Posterior vena cava (tissue), 2 donors: ENCODE results near the gene C19orf18. TPM values are rescaled to one million over a fixed set of nuclear protein-coding genes. Genes with fewer than 3 reads are reported as not detected.
A peak's percentile ranks its signal among the peaks of the same experiment; 100 is the strongest.
"Not testable (repeated sequence)": the region's sequence is repeated elsewhere in the genome, so short reads cannot be mapped to it uniquely, and the experiment has no call there.

Experiments
- DNase-seq: peaks from one replicate; pipeline ENCODE4 v3.0.0-alpha.2; 2020; ENCODE audit warnings: low spot score
- intact Hi-C, 2 donors: fragments of 100-400 bp; cut with DNase I; formaldehyde crosslinking; loops; one replicate each; pipeline versions ENCODE4 v1.14.1 to v1.14.2; 2022 to 2023
- total RNA-seq, 2 donors: library from RNA; stranded (reverse); fragmentation: NEBNext Ultra II Directional; extraction: Animal tissue kit (Norgen Biotek cat#: 25700); gene quantifications; one replicate each; pipeline ENCODE4 v1.2.1, GENCODE V29; 2021
- donor health status: DM: yes; HTN: yes; CAD: no.
- donor health status: DM: yes; HTN: yes; CAD: no.

C19orf18 gene
- total RNA-seq, 2 donors from 2014 or later = 0.74 to 1.0 TPM

DNA sequence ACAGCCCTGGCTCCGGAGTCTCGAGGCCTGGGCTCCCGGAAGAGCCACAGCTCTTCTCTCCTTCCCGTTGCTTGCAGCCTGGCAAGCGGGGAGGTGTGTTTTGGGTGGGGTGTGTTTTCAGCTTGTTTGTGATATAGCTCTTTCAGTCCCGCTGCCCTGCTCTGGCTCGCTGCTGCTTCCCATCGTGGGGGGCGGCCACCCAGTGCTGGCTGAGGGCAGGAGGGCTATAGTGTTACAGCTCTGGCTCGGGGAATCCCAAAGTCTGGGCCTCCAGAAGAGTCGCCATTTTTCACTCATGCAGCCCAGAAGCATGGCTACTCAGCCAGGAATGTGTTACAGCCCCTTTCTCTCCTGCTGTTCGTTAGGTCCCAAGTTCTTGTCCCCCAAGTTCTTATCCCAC, 24.6 kb downstream of the C19orf18 start:
- intact Hi-C loops = no loop called here
- no peak for DNase-seq

DNA sequence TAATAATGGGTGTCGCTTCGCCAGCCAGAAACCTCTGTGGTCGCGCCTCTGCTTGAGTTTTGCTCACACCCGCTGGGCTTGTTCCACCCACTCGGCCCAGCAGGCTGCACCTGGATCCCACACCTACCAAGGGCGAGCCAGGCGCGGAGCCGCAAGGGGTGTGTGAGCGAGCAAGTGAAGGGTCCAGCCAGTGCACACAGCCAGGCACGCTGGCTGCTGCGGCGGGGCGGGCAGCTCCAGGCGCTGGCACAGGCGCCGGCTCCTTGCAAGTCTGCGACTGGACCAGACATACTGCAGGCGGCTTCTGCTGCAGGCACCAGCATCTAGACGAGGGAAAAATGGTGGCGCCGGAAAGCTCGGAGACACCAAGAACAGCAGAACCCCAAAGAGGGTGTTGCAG, 25.0 kb downstream of the C19orf18 start:
- intact Hi-C loops = no loop called here
- no peak for DNase-seq

GRCh38 chr19:57947419-57948134, 26.8 kb downstream of the C19orf18 start, which contains the start of gene ZNF256:
ZNF256 (minus strand) TSS chr19:57947706; CDS start chr19:57947474, 232 bp downstream.
- intact Hi-C loops = no loop called here
- peak; percentile 98 for DNase-seq

- no peak for DNase-seq
- intact Hi-C loops = no loop called here
Measured at GRCh38 chr19:57947088-57947418, 27.3 kb downstream of the C19orf18 start.

GRCh38 chr19:57946316-57946715, 28.0 kb downstream of the C19orf18 start:
- no peak for DNase-seq
- intact Hi-C loops = no loop called here

- intact Hi-C loops = no loop called here
- no peak for DNase-seq
Measured at GRCh38 chr19:57941593-57941992, 32.7 kb downstream of the C19orf18 start.

- no peak for DNase-seq
- intact Hi-C loops = no loop called here
Measured at GRCh38 chr19:57935731-57936130, 38.6 kb downstream of the C19orf18 start.

DNA sequence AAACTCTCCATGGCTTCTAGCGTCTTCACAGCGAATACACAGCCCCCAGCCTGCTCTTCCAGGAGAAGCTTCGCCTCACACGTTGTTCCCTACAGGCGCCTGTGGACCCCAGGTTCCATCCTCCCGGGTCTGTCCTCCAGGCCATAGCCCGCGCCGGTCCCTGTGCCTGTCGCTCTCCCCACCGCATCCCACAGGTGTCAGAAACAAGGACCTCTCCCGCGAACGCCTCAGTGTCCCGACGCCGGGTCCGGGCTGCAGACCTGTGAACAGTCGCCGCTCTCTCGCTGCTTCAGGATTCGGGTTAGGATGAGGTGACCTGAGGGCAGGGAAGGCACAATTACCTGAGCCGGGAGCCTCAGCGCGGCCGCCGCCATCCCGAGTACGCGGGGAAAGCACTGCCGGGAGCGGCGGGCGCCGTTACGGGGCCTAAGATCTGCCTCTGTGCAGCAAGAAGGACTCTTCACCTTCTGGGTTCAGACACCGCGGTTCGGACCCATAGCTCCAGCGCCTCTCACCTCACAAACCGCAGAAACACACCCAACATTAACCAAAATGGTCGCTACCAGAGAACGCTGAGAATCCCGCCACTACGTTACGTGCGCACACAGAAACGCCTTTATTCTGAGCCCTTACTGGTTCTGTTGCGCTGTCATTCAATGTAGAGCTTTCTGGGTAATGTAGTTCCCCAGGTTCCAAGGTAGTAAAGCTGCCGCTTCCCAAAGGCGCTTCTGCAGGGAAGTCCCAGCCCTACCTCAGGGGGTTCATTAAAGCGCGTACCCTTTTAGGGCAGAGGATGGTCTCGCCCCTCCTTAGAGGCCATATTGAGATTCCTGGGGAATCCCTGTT, 39.3 kb downstream of the C19orf18 start, which contains the start of gene ZNF418:
Gene ZNF418 (minus strand): TSS at position 583 of the 846 bp plus-strand sequence. CDS start 1,580 bp downstream, outside the sequence.
- DNase-seq = peak; percentile 83
- intact Hi-C loops = no loop called here

GRCh38 chr19:57927587-57927986, 46.7 kb downstream of the C19orf18 start:
- no peak for DNase-seq
- intact Hi-C loops = no loop called here

DNA sequence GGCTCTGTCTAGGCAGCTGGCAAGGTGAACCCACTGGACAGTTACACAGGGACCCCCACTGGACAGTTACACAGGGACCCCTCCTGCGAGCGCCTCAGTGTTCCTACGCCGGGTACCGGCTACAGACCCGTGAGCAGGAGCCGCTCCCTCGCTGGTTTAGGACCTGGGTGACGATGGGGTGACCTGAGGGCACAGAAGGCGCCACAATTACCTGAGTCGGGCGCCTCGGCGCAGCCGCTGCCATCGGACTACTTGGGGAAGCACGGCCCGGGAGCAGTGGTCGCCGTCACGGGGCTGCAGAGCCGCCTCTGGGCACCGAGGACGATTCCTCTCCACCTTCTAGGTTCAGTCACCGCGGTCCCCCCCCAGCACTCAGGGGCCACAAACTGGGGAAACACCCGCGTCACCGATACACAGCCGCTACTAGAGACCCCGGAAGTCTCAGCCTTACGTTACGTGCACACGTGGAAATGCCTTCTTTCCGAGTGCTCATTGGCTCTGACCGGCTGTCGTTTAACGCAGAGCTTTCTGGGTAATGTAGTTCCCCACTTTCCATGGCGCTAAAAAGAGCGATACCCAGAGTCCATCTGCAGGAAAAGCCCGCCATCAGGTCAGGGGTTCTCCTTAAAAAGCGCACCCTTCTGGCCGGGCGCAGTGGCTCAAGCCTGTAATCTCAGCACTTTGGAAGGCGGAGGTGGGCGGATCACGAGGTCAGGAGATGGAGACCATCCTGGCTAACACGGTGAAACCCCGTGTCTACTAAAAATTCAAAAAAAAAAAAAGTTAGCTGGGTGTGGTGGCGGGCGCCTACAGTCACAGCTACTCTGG, 58.0 kb downstream of the C19orf18 start, which contains the start of gene ZNF417:
Gene ZNF417 (minus strand): TSS at position 425 of the 828 bp plus-strand sequence. CDS start 181 bp downstream, at position 244.
- intact Hi-C loops = not testable (repeated sequence)
- DNase-seq = peak; percentile 93

DNA sequence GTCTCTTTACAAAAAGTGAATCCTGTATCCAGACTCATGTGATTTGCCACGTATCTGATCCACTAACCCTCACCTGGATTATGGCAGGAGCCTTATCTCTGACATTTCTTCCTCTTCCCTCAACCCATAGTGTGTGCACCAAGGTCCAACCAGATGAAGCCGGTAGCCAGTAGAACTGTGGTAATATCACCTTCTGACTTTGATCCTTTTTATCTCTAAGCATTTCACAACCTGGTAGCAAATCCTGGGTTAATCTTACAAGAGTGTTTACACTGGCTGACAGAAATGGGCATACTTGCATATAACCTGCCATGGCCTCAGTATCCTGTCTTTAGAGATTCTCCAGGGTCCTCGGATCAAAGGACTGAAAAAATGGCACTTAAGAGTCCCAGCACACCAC, 59.8 kb downstream of the C19orf18 start:
- no peak for DNase-seq
- intact Hi-C loops = no loop called here

Other genes starting within 250 kb of the C19orf18 start
- 1 to 10 TPM; 5.5 to 6.5 TPM for gene ZNF671, start 246.9 kb downstream of the C19orf18 start, total RNA-seq
- gene ZNF776, start 227.7 kb downstream of the C19orf18 start, total RNA-seq = 10 to 100 TPM in 1 of 2 donors, 1 to 10 TPM in 1; 9.4 to 11.1 TPM
- 10 to 100 TPM in 1 of 2 donors, 1 to 10 TPM in 1; 9.8 to 15.1 TPM for gene ZNF586, start 204.9 kb downstream of the C19orf18 start, total RNA-seq
- 1 to 10 TPM; 6.0 to 7.9 TPM for gene ZNF552, start 159.6 kb downstream of the C19orf18 start, total RNA-seq
- 10 to 100 TPM; 11.8 to 13.0 TPM for gene ZNF587B, start 144.2 kb downstream of the C19orf18 start, total RNA-seq
- 10 to 100 TPM; 18.3 to 22.2 TPM for gene ZNF587, start 124.7 kb downstream of the C19orf18 start, total RNA-seq
- gene ZNF814, start 85.5 kb downstream of the C19orf18 start, total RNA-seq = 10 to 100 TPM; 10.7 to 13.3 TPM
- 10 to 100 TPM; 12.6 to 13.5 TPM for gene ZNF417, start 57.9 kb downstream of the C19orf18 start, total RNA-seq
- 1 to 10 TPM; 5.6 to 6.5 TPM for gene ZNF418, start 39.1 kb downstream of the C19orf18 start, total RNA-seq
- gene ZNF256, start 26.8 kb downstream of the C19orf18 start, total RNA-seq = 1 to 10 TPM; 6.6 to 6.8 TPM
- gene ZNF606, start 28.3 kb upstream of the C19orf18 start, total RNA-seq = 10 to 100 TPM in 1 of 2 donors, 1 to 10 TPM in 1; 9.0 to 10.1 TPM
- not detected for gene ZSCAN1, start 59.5 kb upstream of the C19orf18 start, total RNA-seq
- gene ZNF135, start 84.7 kb upstream of the C19orf18 start, total RNA-seq = 1 to 10 TPM; 4.1 to 5.5 TPM
- 10 to 100 TPM; 45.3 to 62.3 TPM for gene ZSCAN18, start 123.7 kb upstream of the C19orf18 start, total RNA-seq
- 1 to 10 TPM; 6.1 to 8.9 TPM for gene ZNF329, start 176.3 kb upstream of the C19orf18 start, total RNA-seq
- gene ZNF274, start 208.5 kb upstream of the C19orf18 start, total RNA-seq = 10 to 100 TPM; 15.2 to 15.9 TPM